Measurements from ENCODE around the gene ATG9B. TPM values are rescaled to one million over a fixed set of nuclear protein-coding genes. Genes with fewer than 3 reads are reported as not detected.

ATG9B gene
- total RNA-seq, 1 donor from 2014 or later = 0.11 TPM

DNA sequence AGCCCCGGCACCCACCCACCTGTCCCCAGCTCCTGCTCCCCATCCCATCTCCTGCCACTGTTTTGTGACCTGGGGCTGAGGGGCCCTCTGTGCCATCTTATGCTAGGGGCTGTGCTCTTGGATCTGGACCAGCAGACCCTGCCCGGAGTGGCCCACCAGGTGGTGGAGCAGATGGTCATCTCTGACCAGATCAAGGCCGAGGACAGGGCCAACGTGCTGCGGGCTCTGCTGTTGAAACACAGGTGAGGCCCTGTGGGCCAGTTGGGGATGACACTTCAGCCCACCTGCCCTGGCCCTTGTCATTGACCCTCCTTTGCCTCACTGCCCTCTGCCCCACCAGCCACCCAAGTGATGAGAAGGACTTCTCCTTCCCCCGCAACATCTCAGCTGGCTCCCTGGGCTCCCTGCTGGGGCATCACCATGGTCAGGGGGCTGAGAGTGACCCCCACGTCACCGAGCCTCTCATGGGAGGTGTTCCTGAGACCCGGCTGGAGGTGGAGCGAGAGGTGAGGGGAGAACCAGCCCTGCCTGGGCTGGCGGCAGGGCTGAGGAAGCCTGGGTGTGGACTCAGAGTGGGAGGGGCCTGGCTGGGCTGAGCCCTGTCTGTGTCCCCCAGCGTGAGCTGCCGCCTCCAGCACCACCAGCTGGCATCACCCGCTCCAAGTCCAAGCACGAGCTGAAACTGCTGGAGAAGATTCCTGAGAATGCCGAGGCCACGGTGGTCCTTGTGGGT is 45.7 kb upstream of the ATG9B start:
- Mint-ChIP-seq H3K4me1 (ENCODE audit: unreplicated experiment) (peaks cover 7% of the 10 kb centered on the region), H3K27ac (ENCODE audit: unreplicated experiment) (no peak overlapping the region), H3K36me3 (ENCODE audit: unreplicated experiment) (peaks cover 27% of the 10 kb centered on the region), H3K9me3 (ENCODE audit: unreplicated experiment) (no peaks in the 10 kb centered on the region), H3K4me3 (ENCODE audit: unreplicated experiment) (no peak overlapping the region), H3K27me3 (ENCODE audit: unreplicated experiment) (no peaks in the 10 kb centered on the region)
- DNase-seq (ENCODE audit: extremely low spot score, unreplicated experiment) = no peak
- TF ChIP-seq CTCF (IDR thresholded peaks at IDR 0.05) = no peak

GRCh38 chr7:151068069-151068773 is 43.9 kb upstream of the ATG9B start:
- H3K27me3 Mint-ChIP-seq (ENCODE audit: unreplicated experiment) = no peaks in the 10 kb centered on the region
- H3K4me1 Mint-ChIP-seq (ENCODE audit: unreplicated experiment) = peaks cover 12% of the 10 kb centered on the region
- no peak for TF ChIP-seq CTCF (IDR thresholded peaks at IDR 0.05)
- peaks cover 23% of the 10 kb centered on the region for H3K36me3 Mint-ChIP-seq (ENCODE audit: unreplicated experiment)
- no peaks in the 10 kb centered on the region for H3K9me3 Mint-ChIP-seq (ENCODE audit: unreplicated experiment)
- no peak for DNase-seq (ENCODE audit: extremely low spot score, unreplicated experiment)
- H3K27ac Mint-ChIP-seq (ENCODE audit: unreplicated experiment) = peak overlapping the region; percentile 18
- no peak overlapping the region for H3K4me3 Mint-ChIP-seq (ENCODE audit: unreplicated experiment)

DNA sequence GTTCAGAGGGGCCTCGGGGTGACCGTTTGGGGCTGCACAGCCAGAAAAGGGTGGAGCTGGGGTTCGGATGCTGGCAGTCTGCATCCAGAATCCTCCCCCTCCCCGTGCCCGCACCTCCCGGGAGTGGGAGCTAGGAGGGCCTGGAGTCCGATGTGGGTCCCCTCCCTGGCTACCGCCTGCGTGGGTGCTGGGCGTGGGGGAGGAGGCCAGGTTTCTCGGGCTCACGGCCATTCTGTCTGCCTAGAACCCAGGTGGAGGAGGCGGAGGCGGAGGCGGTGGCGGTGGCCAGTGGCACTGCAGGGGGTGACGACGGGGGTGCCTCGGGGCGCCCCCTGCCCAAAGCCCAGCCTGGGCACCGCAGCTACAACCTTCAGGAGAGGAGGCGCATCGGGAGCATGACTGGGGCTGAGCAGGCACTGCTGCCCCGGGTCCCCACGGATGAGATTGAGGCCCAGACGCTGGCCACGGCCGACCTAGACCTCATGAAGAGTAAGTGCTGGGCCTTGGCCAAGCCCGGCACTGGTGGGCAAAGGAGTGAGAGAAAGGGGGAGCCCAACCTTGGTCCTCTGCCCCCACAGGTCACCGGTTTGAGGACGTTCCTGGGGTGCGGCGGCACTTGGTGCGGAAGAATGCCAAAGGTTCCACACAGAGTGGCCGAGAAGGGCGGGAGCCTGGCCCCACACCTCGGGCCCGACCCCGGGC is 42.1 kb upstream of the ATG9B start:
- no peak for TF ChIP-seq CTCF (IDR thresholded peaks at IDR 0.05)
- H3K36me3 Mint-ChIP-seq (ENCODE audit: unreplicated experiment) = peaks cover 15% of the 10 kb centered on the region
- H3K4me3 Mint-ChIP-seq (ENCODE audit: unreplicated experiment) = no peak overlapping the region
- H3K4me1 Mint-ChIP-seq (ENCODE audit: unreplicated experiment) = peaks cover 27% of the 10 kb centered on the region
- DNase-seq (ENCODE audit: extremely low spot score, unreplicated experiment) = no peak
- H3K27me3 Mint-ChIP-seq (ENCODE audit: unreplicated experiment) = no peaks in the 10 kb centered on the region
- no peaks in the 10 kb centered on the region for H3K9me3 Mint-ChIP-seq (ENCODE audit: unreplicated experiment)
- no peak overlapping the region for H3K27ac Mint-ChIP-seq (ENCODE audit: unreplicated experiment)

DNA sequence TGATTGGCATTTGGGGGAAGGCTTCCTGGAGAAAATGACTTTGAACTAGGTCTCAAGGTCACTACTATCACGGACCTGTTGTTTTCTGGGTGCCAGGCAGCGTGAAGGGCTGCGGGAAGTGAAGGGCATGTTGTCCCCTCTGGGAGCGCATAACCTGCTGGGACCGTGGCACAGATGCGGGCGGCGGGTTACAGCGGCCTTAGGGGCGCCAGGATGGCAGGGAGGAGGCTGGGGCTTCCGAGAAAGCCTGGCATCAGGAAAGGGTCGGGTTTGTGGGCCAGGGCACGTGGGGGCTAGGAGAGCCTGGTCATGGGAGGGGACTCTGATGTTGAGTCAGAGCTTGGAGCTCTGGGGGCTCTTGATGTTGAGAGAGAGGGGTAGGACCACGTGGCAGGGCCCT is 41.2 kb upstream of the ATG9B start:
- no peak for TF ChIP-seq CTCF (IDR thresholded peaks at IDR 0.05)
- no peak for DNase-seq (ENCODE audit: extremely low spot score, unreplicated experiment)
- Mint-ChIP-seq H3K27me3 (ENCODE audit: unreplicated experiment) (no peaks in the 10 kb centered on the region), H3K27ac (ENCODE audit: unreplicated experiment) (peak overlapping the region; percentile 14), H3K9me3 (ENCODE audit: unreplicated experiment) (no peaks in the 10 kb centered on the region), H3K4me3 (ENCODE audit: unreplicated experiment) (no peak overlapping the region), H3K4me1 (ENCODE audit: unreplicated experiment) (peaks cover 34% of the 10 kb centered on the region), H3K36me3 (ENCODE audit: unreplicated experiment) (peaks cover 14% of the 10 kb centered on the region)

GRCh38 chr7:151064993-151065392 is 40.7 kb upstream of the ATG9B start:
- no peak overlapping the region for H3K4me3 Mint-ChIP-seq (ENCODE audit: unreplicated experiment)
- peaks cover 14% of the 10 kb centered on the region for H3K36me3 Mint-ChIP-seq (ENCODE audit: unreplicated experiment)
- H3K9me3 Mint-ChIP-seq (ENCODE audit: unreplicated experiment) = no peaks in the 10 kb centered on the region

More at GRCh38 chr7:151064993-151065392, 40.7 kb upstream of the ATG9B start:
- DNase-seq (ENCODE audit: extremely low spot score, unreplicated experiment) = no peak
- TF ChIP-seq CTCF (IDR thresholded peaks at IDR 0.05) = no peak
- no peaks in the 10 kb centered on the region for H3K27me3 Mint-ChIP-seq (ENCODE audit: unreplicated experiment)
- H3K27ac Mint-ChIP-seq (ENCODE audit: unreplicated experiment) = no peak overlapping the region
- H3K4me1 Mint-ChIP-seq (ENCODE audit: unreplicated experiment) = peaks cover 34% of the 10 kb centered on the region

Measured in osteocyte (in vitro differentiated cells).